EL (cell line): ENCODE results near the gene STIM2.

ENCODE experiments used
- DNase-seq: peaks from one replicate; pipeline ENCODE4 v3.0.0-alpha.2; 2016

Gene STIM2

DNA sequence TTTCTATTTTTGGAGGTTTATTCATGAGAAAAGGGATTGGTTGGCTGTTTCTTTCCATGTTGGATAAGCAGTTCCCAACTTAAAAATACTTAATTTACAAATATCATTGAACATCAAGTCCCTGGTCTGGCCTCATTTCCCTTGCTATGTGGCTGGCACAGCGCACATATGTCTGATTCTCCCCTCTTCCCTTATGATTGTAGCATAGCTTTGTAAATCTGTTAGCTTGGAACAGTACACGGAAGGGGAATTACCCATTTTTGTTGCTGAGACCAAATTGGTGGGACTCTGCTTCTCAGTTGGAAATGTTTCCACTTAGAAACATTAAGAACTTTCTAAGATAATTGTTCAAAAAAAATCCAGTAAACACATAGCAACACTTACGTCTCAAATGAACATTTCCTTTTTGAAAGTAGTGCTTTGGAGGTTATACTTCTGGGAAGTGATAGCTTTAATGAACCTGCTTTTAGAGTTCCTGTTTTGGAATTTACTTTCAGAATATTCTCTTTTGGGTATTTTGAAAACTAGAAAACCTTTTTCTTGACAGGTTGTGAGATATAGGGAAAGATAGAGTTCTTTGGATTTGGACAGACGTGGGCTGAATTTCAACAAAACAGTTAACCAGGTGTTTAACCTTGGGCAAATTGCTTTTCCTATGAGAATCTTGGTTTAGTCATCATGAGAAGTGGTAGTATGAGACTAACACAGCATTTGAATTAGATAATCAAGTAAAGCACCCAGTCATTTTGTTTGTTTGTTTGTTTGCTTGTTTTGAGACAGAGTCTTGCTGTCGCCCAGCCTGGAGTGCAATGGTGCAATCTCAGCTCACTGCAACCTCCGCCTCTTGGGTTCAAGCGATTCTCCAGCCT is 47.3 kb downstream of the STIM2 start:
- no peak for DNase-seq

DNA sequence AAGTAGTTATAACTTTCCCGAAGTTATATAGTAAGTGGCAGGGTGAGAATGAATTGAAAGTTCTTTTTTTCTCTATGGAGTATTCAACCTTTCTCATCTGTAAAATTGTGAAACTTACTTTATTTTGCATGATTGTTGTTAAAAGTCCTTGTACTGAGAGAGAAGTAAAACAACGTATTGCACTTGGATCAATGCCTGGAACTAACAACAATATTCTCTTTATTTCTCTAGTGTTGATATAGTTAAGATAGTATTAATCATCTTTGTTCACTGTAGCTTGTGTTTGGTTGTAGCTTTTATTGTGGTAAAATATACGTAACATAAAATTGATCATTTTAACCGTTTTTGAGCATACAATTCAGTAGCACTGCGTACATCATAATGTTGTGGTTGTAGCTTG is 48.7 kb downstream of the STIM2 start:
- no peak for DNase-seq

GRCh38 chr4:26911254-26911653 is 50.6 kb downstream of the STIM2 start:
- no peak for DNase-seq

DNA sequence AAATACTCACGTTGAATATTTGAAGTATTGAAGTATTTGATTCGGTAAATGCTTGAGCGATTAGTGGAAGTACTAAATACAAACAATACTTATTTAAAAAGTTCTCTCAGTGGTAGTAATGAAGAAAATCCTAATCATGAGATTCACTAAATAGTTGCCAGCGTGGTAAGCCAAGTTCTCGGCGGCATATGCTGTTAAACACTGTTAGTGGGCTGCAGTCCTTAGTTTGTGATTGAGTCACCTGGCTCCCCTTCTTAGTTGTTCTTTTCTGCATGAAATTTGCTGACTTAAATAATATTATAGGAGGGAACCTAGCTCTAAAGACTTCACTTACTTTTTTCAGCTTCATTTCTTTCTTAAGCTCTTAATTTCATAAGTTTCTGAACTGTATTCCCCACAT is 51.4 kb downstream of the STIM2 start:
- DNase-seq = no peak

DNA sequence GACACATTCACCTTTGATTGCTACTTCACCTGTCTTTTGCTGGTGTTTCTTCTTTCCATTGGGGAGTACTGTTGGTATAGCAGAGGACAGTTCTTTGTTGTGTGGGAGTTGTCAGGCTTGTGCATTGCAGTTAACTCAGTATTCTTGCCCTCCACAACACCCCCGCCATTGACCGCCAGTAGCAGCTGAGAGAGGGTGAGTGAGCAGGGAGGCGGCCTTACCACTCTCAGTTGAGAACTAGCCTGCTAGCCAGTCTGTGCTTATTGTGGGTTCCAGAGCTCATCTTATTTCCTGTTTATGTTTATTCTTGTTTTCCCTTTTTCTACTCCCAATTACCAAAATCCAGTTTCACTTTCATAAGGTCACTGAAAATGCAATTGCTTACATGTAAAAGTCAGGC is 52.2 kb downstream of the STIM2 start:
- no peak for DNase-seq

GRCh38 chr4:26916195-26916594 is 55.6 kb downstream of the STIM2 start:
- DNase-seq = peak; percentile 31

GRCh38 chr4:26930964-26931363 is 70.3 kb downstream of the STIM2 start:
- no peak for DNase-seq

DNA sequence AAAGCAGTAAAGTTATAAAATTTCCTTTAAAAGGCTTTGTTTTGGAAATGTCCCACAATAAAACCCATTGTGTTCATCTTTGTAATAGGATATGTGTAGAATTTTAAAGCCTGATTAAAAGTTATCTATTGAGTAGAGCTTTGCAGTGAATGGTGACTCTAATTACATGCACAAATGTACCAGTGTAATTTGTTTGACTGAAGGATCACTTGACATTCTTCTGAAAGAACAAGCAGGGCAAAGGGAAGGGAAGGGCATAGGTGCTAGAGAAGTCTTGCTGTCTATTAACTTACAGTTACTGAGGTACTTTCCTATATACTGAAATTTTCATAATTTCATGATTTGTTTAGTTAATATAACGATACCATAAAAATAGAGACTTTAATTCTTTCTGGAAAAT is 70.8 kb downstream of the STIM2 start:
- no peak for DNase-seq

GRCh38 chr4:26931966-26932365 is 71.3 kb downstream of the STIM2 start:
- DNase-seq = no peak

DNA sequence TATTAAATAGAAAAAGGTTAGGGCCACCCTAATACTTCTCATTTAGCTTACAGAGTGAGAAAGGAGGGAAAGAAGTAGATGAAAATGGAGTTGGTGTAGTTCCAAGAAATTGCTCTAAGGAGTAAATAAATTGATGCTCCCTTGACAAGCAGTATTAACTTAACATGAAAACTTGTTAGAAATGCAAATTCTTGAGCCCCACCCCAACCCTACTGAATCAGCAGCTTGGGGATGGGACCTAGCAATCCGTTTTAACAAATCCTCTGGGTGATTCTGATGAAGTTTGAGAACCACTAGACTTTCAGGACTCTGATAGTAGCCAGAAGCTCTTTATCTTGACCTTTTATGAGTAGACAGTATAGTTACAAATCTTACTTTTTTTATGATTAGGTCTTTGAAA is 74.8 kb downstream of the STIM2 start:
- no peak for DNase-seq

GRCh38 chr4:26936284-26937065 is 75.8 kb downstream of the STIM2 start:
- DNase-seq = peak; percentile 31

DNA sequence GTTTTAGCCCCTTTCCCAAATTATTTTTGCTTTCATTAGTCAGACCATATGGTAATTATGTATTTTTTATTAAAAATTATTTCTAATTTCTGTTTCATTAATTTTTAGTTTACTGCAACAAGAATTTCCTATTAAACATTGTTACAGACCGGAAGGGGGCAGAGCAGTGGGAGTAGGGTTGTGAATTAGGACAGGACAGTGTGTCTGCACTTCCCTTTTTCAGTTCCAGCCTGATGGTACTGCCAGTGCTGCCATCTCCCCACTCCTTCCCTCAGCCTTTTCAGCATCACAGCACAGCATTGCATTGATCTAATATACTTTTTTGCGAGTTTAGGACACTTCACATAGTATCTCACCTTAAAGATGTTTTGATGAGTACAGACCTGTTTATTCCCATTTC is 76.5 kb downstream of the STIM2 start:
- no peak for DNase-seq

- DNase-seq = no peak
Observed at GRCh38 chr4:26937567-26937966, 76.9 kb downstream of the STIM2 start.

DNA sequence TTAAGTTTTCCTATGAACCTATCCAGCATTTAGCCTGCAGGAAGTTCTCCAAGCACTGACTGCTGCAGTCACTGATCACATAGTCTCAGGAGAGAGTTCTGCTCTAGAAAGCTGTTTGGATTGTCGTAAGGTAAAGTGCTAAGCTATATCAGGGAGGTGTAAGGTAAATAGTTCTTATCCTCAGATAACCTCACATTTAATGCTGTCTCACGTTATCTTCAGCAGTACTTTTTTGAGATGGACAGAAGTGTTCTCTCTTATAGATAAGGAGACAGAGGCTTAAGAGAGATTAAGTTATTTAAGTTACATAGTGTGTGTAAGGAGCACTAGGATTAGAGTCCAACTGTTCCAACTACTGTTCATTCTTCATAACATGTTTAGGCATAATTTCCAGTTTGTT is 77.9 kb downstream of the STIM2 start:
- no peak for DNase-seq

DNA sequence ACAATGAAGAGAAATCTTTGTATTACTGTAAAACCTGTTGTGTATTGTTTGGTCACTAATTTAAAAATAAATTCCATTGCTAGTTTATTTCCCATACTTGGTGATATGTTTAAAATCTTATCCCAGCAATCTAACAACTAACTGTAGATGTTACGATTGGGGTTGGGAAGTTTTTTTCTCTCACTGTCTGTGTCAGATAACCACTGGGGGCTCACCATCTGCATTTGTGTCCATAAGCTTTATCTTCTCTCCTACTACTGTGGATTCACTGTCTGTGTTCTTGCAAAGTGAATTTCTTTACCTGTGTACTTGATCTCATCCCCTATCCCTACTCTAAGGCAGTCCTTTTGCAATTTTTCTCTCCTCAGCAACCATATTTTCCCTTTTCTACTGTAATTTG is 81.3 kb downstream of the STIM2 start:
- DNase-seq = no peak

DNA sequence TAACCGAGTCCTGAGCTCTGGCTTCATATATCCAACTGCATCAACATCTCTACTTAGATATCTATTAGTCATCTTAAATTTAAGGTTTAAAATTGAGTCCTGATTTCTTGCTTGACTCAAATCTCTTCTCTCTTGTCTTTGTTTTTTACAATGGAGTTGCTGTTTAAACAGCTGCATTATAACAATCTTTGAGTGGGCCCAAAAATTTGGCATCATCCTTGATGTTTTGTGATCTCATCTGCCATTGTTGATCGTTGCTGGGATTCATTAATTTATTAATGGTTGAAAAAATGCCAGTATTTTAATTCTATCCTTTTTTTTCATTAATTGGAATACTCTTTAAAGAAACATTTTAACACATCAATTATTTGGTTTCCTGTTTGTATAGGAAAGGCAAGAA is 82.2 kb downstream of the STIM2 start:
- DNase-seq = no peak

GRCh38 chr4:26943391-26943790 is 82.8 kb downstream of the STIM2 start:
- no peak for DNase-seq

DNA sequence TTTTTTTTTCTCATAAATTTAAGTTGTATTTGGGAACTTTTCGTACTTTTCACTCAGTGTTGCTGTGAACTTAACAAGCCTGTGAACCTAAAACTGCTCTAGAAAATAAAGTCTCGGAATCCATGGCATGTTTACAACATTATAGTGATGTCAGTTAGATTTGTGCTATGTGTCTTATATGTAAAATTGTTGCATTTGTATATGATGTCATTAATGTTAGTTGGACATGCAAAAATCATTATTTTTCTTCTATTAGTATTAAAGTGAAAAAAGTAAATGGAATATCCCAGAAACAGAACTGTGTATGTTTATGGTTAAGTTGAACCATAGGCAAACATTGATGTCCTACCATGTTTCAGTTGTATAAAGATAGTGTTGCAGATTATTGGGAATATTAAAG is 85.2 kb downstream of the STIM2 start:
- no peak for DNase-seq

GRCh38 chr4:26947318-26947717 is 86.7 kb downstream of the STIM2 start:
- no peak for DNase-seq

DNA sequence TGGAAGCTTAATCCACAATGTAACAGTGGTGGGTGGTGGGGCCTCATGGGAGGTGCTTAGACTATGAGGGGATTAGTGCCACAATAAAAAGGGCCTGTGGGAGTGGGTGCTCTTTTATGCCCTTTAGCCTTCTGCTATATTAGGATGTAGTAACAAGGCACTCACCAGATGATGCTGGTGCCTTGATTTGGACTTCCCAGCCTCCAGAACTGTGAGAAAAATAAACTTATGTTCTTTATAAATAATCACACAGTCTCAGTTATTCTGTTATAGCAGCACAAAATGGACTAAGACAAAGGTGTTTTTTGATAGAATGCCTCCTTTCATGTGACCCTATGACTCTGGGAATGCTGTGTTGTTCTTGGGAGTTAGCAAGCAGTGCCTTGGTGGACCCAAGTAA is 89.8 kb downstream of the STIM2 start:
- no peak for DNase-seq

DNA sequence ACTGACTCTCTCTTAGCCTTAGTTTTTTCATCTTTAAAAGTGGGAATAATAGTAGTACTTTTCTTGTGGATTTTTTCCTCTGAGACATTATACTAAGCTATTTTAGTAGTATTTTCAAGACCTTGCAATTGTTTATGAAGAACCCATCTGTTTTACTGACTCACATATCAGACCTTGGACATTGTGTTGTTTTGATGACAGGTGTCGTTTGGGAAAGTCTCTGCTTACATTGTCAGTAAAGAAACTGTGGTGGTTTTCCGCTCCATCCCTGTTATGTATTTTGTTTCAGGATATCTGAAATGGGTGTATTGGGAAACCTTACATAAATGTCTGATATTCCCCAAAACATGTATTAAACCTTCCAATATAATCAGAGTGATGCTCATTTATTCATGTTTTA is 92.2 kb downstream of the STIM2 start:
- no peak for DNase-seq

DNA sequence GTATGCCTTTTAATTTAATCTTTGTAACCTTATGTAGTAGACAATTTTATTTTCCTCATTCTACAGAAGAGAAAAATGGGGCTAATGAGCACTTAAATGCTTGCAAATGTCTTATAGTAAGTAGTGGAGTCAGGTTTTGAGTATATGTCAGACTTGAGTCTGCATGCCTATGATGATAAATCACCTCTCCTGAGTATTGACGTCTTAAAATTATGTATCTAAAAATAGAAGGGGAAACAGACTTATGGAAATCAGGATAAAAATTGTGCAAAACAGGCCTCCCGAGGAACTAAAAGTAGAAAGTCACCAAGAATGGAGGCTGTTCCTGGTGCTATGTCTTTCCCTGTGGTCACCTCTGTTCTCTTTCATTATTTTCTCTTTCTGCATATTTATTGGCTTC is 92.7 kb downstream of the STIM2 start:
- DNase-seq = no peak

- DNase-seq = no peak
Observed at GRCh38 chr4:26953770-26954423, 93.3 kb downstream of the STIM2 start.

GRCh38 chr4:26955241-26955640 is 94.6 kb downstream of the STIM2 start:
- DNase-seq = no peak
